Stromal cell of bone marrow (primary cell): ENCODE data around the gene NDRG4.

ENCODE experiments used
- DNase-seq: peaks from one replicate; pipeline ENCODE4 v3.0.0-alpha.2; 2012; ENCODE audit warnings: low read depth

NDRG4 gene

DNA sequence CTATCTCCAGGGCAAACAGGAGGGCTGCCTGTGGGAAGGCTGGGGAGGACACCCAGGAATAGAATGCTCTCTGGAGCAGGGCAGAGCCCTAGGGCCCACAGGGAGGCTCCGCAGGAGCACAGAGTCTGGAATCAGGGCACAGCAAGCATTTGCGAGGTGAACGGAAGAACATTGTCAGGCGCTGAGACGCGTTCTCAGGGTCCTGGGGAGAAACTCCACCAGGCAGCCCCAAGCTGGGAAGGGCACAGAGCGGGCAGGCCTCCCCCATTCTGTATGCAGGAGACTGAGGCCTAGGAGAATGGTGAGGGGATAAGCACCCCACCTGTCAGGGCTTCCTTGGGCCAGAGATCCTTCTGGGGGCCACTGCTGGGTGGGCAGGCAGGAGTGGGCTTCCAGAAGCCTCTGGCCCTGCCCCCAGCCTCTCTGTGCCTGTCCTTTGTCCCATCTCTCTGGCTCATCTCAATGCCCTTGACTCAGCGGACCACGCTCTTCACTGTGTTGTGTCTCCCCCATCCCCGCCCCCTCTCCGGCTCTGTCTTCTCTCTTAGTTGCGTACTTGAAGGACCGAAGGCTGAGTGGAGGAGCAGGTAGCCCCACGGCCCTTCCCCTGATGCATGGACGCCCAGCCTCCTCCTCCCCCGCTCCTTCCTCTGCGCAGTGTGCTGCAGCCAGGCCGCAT, 10.3 kb downstream of the NDRG4 start:
- DNase-seq, result no peak

- DNase-seq, result no peak
These were observed 11.1 kb downstream of the NDRG4 start for GRCh38 chr16:58510776-58511628.

GRCh38 chr16:58511933-58512815, 12.2 kb downstream of the NDRG4 start:
- DNase-seq, result peak; percentile 15

GRCh38 chr16:58513874-58514273, 13.9 kb downstream of the NDRG4 start:
- DNase-seq, result no peak

DNA sequence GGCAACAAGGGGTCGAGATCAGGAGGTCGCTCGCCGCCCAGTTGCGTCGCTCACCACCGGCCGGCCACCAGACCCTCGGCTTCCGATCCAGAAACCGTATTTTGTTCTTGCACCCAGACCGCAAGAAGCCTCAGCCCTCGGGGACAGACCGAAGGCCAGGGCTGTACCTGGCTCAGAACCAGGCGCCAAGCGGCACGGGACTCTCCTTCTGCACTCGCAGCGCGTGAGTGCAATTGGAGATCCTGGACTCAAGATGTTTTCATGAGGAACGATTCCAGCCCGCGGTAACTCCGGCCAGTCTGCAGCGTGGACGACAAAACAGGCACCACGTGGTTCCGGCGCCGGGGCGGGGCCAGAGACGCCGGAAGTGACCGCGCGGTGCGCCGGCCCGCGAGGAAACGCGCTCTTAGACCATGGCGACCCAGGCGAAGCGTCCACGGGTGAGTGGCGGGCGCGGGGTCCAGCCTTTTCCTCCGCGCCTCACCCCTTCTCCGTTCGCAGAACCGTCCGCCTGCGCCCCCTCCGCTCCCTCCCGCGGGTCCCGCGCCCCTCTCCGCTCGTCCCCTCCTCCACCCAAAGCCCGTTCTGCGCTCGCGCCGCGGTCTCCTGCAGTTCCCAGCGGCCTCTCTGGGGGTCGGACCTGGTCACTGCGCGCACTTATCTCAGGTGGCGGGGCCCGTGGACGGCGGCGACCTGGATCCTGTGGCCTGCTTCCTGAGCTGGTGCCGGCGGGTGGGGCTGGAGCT, 15.4 kb downstream of the NDRG4 start, which contains the start of gene SETD6:
SETD6 (plus strand) TSS at position 393 of the 746 bp plus-strand sequence; CDS start at position 414, 21 bp downstream.
- DNase-seq, result peak; percentile 76

DNA sequence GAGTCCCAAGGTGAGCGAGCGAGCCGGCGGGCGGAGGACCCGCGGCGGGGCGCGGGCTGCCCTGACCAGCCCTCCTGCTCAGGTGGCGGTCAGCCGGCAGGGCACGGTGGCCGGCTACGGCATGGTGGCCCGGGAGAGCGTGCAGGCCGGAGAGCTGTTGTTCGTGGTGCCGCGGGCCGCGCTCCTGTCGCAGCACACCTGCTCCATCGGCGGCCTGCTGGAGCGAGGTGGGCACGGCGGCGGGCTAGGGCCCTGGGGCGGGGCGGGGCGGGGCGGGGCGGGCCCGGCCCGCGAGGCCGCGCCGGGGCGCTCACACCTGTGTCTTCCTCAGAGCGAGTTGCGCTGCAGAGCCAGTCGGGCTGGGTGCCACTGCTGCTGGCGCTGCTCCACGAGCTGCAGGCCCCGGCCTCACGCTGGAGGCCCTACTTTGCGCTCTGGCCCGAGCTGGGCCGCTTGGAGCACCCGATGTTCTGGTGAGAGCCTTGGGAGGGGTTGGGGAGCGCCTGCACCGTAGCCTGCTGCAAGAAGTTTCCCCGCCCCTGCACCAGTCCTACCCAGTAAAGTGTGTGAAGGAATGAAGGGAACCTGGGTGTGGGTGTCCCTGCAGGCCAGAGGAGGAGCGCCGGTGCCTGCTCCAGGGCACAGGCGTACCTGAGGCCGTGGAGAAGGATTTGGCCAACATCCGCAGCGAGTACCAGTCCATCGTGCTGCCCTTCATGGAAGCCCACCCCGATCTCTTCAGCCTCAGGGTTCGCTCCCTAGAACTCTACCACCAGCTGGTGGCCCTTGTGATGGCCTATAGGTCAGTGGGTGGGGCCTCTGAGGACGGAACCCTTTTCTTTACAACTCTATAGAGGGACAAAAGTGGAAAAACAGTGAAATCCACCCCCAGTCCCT, 16.2 kb downstream of the NDRG4 start:
- DNase-seq, result no peak

- DNase-seq, result no peak
These were observed 16.8 kb downstream of the NDRG4 start for GRCh38 chr16:58516768-58517107.

GRCh38 chr16:58518083-58518979, 18.4 kb downstream of the NDRG4 start:
- DNase-seq, result no peak

GRCh38 chr16:58518980-58519368, 19.0 kb downstream of the NDRG4 start:
- DNase-seq, result no peak

DNA sequence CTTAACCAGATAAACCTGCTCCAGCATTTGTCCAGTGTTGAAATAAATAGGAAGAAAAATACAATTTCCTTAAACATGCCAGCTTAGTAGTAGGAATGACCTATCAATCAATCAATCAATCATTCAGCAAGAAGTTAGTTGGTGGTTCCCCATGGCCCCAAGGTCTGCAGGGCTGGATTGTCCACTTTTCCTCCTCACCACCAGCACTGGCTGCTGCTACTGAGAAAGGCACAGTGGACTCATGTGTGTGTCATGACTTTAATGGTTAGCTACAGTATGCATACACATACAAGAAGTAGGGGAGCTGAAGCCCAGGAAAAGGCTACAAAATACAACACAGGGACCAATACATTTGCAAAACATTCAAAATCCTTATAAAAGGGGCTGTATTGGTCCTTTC, 19.8 kb downstream of the NDRG4 start:
- DNase-seq, result no peak

DNA sequence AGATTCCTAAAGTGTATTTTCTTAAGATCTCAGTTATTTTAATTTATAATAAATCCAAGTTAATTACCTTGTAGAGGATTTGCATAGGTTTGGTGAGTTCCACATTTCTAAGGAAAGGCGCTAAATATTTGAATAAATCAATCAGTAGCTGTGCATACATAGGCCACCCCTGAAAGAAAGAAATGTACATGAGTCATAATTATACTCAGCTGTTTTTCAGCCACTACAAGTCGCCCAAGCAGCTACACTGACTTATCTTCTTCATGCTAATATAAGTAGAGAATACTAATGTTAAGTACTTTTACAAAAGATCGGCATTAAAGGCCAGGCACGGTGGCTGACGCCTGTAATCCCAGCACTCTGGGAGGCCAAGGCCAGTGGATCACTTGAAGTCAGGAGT, 30.2 kb downstream of the NDRG4 start:
- no peak for DNase-seq

- DNase-seq, result no peak
These were observed 32.5 kb downstream of the NDRG4 start for GRCh38 chr16:58532414-58532813.

GRCh38 chr16:58533751-58534470, 34.0 kb downstream of the NDRG4 start:
- no peak for DNase-seq

- no peak for DNase-seq
These were observed 35.2 kb downstream of the NDRG4 start for GRCh38 chr16:58535100-58535499.

DNA sequence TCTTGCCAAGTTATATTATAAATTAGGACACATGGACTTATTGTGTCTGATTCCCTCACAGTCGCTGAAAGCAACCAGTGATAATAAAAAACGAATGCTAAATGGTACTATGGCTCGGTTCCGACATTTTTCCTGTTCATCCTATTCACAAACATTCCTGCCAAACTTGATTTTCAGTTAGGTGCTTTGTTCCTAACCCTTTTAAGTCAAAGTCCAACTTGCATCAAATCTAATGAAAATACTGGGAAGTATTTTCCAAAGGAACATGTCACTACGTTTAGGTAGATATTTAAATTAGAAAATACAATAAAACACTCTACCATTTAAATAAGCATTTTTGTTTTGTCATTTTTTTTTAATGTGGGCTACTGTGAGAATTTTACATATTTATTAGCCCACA, 36.3 kb downstream of the NDRG4 start:
- no peak for DNase-seq

- no peak for DNase-seq
These were observed 37.4 kb downstream of the NDRG4 start for GRCh38 chr16:58537124-58537906.

DNA sequence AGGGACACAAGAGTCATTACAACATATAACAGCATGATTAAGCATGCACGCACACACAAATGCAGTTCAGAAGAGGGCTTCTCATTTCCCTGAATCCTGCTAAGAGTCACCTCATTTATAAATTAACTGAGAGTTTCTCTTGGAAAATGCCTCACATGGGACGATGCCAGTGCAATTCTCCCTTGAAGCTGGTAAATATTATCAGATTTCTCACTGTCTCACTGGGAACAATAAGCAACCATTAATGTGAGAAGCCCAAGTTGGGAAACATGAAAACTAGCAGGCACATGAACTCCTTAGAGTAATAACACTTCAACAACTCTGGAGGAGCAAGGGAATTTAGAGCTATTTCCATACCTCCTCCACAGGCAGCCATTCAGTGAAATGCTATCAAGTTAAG, 41.8 kb downstream of the NDRG4 start:
- DNase-seq, result no peak

GRCh38 chr16:58542291-58542690, 42.3 kb downstream of the NDRG4 start:
- no peak for DNase-seq
